ENCODE data around the gene PTPN5.

DNA sequence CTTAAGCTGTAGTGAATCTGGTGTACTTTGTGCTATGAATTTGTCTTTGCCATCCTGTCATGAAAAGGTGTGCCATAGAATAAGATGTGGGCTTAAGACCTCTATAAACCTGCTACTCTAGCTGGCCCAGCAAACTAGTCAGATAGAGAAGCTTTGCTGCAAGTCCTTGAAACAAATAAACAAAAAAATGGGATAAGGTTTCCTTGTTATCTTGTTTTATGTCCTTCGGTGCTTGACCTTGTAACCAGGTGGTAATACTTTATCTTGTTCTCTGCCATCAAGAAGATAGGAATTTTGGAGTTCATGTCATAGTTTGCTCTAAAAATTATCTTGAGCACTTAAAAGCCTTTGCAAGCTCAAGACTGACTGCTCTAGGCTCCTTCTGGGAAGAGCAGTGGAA, 107.3 kb downstream of the PTPN5 start:
- TF ChIP-seq, protein P1, sequence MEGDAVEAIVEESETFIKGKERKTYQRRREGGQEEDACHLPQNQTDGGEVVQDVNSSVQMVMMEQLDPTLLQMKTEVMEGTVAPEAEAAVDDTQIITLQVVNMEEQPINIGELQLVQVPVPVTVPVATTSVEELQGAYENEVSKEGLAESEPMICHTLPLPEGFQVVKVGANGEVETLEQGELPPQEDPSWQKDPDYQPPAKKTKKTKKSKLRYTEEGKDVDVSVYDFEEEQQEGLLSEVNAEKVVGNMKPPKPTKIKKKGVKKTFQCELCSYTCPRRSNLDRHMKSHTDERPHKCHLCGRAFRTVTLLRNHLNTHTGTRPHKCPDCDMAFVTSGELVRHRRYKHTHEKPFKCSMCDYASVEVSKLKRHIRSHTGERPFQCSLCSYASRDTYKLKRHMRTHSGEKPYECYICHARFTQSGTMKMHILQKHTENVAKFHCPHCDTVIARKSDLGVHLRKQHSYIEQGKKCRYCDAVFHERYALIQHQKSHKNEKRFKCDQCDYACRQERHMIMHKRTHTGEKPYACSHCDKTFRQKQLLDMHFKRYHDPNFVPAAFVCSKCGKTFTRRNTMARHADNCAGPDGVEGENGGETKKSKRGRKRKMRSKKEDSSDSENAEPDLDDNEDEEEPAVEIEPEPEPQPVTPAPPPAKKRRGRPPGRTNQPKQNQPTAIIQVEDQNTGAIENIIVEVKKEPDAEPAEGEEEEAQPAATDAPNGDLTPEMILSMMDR (IDR thresholded peaks at IDR 0.05; ENCODE audit: borderline replicate concordance, extremely low read depth, low read length, poor library complexity, severe bottlenecking): no peak
- no peak for TF ChIP-seq EZH2 (IDR thresholded peaks at IDR 0.05; ENCODE audit: borderline replicate concordance, low read depth, low read length, severe bottlenecking)

Measured in DND-41 (cell line).